A673 (cell line): ENCODE data around the gene MAGIX. TPM values are rescaled to one million over a fixed set of nuclear protein-coding genes. Genes with fewer than 3 reads are reported as not detected.
"Not testable (repeated sequence)": the region's sequence is repeated elsewhere in the genome, so short reads cannot be mapped to it uniquely, and the experiment has no call there.

ENCODE experiments used
- BruUV-seq: library from RNA; stranded (reverse); fragments of 400-500 nt; replicated peaks from 2 replicates; lab custom pipeline; 2021; lab: Mats Ljungman, UMichigan
- CTCF ChIA-PET: fragments of 300-600 bp; sonication (Branson Sonifier 250); formaldehyde crosslinking; loops from one replicate; lab custom pipeline; 2022; ENCODE audit warnings: antibody characterized with exemption; lab: Charles Lee
- POLR2A ChIA-PET: fragments of 300-600 bp; sonication (Branson Sonifier 250); formaldehyde crosslinking; loops from one replicate; lab custom pipeline; 2022; ENCODE audit warnings: antibody characterized with exemption; ENCODE audit not compliant: low non-redundant PET; lab: Charles Lee
- DNase-seq: peaks from one replicate; pipeline ENCODE4 v3.0.0-alpha.2; 2015; ENCODE audit warnings: low spot score
- H3K27ac ChIP-seq: fragments of 200-600 bp; sonication (generic); 2 replicates; pipeline ENCODE4 v1.5.1; 2016; ENCODE audit warnings: mixed run types, low read depth, mild to moderate bottlenecking, mixed read lengths, antibody characterized with exemption, low read length; ENCODE audit not compliant: poor library complexity, severe bottlenecking
- H3K27me3 ChIP-seq: fragments of 200-600 bp; sonication (generic); replicated peaks from 2 replicates; pipeline ENCODE4 v1.6.1; 2017; ENCODE audit warnings: mixed run types, low read depth, mild to moderate bottlenecking, mixed read lengths, antibody characterized with exemption, low read length; ENCODE audit not compliant: insufficient read depth, poor library complexity
- H3K36me3 ChIP-seq: fragments of 200-600 bp; sonication (generic); 2 replicates; pipeline ENCODE4 v1.6.1; 2016; ENCODE audit warnings: mixed run types, mild to moderate bottlenecking, mixed read lengths, antibody characterized with exemption, low read length; ENCODE audit not compliant: insufficient read depth, poor library complexity, severe bottlenecking
- H3K4me1 ChIP-seq: fragments of 200-600 bp; sonication (generic); 2 replicates; pipeline ENCODE4 v1.6.1; 2017; ENCODE audit warnings: mixed run types, mild to moderate bottlenecking, mixed read lengths, antibody characterized with exemption, low read length; ENCODE audit not compliant: insufficient read depth, poor library complexity, severe bottlenecking
- H3K4me3 ChIP-seq: fragments of 200-600 bp; sonication (generic); 2 replicates; pipeline ENCODE4 v1.5.1; 2016; ENCODE audit warnings: low read depth, mixed run types, mild to moderate bottlenecking, mixed read lengths, low read length; ENCODE audit not compliant: poor library complexity, severe bottlenecking
- H3K9me3 ChIP-seq: fragments of 200-600 bp; sonication (generic); 2 replicates; pipeline ENCODE4 v1.6.1; 2016; ENCODE audit warnings: mixed run types, low read depth, mild to moderate bottlenecking, mixed read lengths, antibody characterized with exemption, low read length; ENCODE audit not compliant: poor library complexity, severe bottlenecking
- EZH2 ChIP-seq: fragments of 200-600 bp; sonication (generic); IDR thresholded peaks from 2 replicates; pipeline ENCODE4 v1.6.1; 2017; ENCODE audit warnings: borderline replicate concordance, low read depth, mild to moderate bottlenecking, mixed read lengths, antibody characterized with exemption, low read length; ENCODE audit not compliant: poor library complexity, severe bottlenecking
- intact Hi-C: fragments of 100-400 bp; cut with micrococcal nuclease; formaldehyde crosslinking; loops from one replicate; pipeline ENCODE4 v1.10.0; 2022; ENCODE audit not compliant: unreplicated experiment
- total RNA-seq: library from RNA; stranded (reverse); gene quantifications from 2 replicates; pipeline ENCODE4 v1.2.3, GENCODE V29; 2021
- TF ChIP-seq, protein P1 (sequence below): fragments of 300-800, 200-600 bp; sonication (generic); conservative IDR thresholded peaks from 2 replicates; pipeline ENCODE4 v1.5.1; 2017; ENCODE audit warnings: low read depth, mild to moderate bottlenecking, antibody characterized with exemption, low read length, moderate library complexity, mixed read lengths

The MAGIX gene
- total RNA-seq, 1 experiment from 2014 or later: 1.1 TPM

DNA sequence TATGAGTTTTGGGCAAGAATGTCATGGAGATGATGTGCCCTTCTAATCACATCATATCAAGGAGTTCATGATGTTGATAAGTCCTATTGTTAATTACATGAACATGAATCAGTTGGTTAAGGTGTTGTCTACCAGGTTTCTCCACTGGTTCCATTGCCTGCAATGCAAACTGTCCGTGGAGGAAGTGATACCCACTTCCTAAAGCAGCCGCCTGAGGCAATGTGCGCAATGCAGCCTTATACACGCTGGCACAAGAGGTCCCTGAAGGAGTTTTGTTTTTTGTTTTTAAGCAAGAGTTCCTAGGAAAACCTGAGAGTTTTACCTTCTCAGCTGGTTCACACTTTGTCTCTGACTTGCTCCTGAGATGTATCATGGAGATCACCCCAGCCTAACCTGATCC is 33.1 kb upstream of the MAGIX start:
- Histone ChIP-seq H3K4me1 (no peaks in the 10 kb centered on the region), H3K4me3 (no peak overlapping the region), H3K27me3 (no peaks in the 10 kb centered on the region), H3K27ac (no peak overlapping the region), H3K36me3 (no peaks in the 10 kb centered on the region), H3K9me3 (no peaks in the 10 kb centered on the region)
- TF ChIP-seq, protein P1, sequence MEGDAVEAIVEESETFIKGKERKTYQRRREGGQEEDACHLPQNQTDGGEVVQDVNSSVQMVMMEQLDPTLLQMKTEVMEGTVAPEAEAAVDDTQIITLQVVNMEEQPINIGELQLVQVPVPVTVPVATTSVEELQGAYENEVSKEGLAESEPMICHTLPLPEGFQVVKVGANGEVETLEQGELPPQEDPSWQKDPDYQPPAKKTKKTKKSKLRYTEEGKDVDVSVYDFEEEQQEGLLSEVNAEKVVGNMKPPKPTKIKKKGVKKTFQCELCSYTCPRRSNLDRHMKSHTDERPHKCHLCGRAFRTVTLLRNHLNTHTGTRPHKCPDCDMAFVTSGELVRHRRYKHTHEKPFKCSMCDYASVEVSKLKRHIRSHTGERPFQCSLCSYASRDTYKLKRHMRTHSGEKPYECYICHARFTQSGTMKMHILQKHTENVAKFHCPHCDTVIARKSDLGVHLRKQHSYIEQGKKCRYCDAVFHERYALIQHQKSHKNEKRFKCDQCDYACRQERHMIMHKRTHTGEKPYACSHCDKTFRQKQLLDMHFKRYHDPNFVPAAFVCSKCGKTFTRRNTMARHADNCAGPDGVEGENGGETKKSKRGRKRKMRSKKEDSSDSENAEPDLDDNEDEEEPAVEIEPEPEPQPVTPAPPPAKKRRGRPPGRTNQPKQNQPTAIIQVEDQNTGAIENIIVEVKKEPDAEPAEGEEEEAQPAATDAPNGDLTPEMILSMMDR: no peak
- TF ChIP-seq EZH2: no peak
- ChIA-PET POLR2A (no interaction called here), CTCF (no interaction called here)
- intact Hi-C loops: no loop called here
- DNase-seq: no peak
- no TSS peak for BruUV-seq

DNA sequence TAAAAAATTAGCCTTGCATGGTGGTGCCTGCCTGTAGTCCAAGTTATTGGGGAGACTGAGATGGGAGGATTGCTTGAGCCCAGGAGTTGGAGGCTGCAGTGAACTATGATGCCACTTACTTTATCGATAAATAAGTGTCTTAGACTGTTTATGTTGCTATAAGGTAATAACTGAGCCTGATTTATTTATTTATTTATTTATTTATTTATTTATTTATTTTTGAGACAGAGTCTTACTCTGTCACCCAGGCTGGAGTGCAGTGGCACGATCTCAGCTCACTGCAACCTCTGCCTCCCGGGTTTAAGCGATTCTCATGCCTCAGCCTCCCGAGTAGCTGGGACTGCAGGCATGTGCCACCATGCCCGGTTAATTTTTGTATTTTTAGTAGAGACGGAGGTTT is 30.3 kb upstream of the MAGIX start:
- intact Hi-C loops, BruUV-seq, H3K9me3 ChIP-seq, H3K4me1 ChIP-seq, H3K4me3 ChIP-seq, H3K27me3 ChIP-seq, CTCF ChIA-PET, H3K27ac ChIP-seq, H3K36me3 ChIP-seq, POLR2A ChIA-PET, DNase-seq: not testable (repeated sequence)

DNA sequence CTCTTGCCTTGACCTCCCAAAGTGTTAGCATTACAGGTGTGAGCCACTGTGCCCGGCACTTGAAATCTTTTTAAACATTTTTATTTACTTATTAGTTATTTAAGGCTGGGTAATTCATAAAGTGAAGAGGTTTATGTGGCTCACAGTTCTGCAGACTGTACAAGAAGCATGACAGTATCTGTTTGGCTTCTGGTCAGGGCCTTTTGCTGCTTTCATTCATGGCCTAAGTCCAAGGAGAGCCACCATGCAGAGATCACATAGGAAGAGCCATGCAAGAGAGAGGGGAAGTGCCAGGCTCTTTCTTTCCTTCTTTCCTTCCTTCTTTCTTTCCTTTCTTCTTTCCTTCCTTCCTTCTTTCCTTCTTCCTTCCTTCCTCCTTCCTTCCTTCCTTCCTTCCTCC is 28.8 kb upstream of the MAGIX start:
- BruUV-seq: no TSS peak
- H3K4me1 ChIP-seq: no peaks in the 10 kb centered on the region
- H3K9me3 ChIP-seq: peaks cover under 1% of the 10 kb centered on the region
- no peak for DNase-seq
- CTCF ChIA-PET: no interaction called here
- no peaks in the 10 kb centered on the region for H3K27me3 ChIP-seq
- H3K27ac ChIP-seq: no peak overlapping the region
- H3K36me3 ChIP-seq: no peaks in the 10 kb centered on the region
- POLR2A ChIA-PET: no interaction called here
- no peak for TF ChIP-seq EZH2
- TF ChIP-seq, protein P1: no peak
- intact Hi-C loops: no loop called here
- no peak overlapping the region for H3K4me3 ChIP-seq

DNA sequence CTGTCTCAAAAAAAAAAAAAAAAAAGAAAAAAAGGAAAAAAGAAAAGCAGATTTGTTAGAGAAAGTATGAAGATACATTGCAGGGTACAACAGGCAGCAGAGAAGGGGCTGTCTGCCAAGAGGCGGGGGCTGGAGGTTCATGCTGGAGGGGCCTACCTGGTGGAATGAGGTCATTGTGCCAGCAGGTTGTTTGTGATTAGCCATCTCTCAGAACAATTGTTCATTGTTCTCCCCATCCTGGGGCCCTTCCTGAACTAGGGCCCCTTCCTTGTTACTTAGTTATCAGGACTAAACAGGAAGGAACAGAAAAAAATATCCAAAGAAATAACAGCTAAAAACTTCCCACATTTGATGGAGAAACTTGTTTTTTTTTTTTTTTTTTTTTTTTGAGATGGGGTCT is 25.1 kb upstream of the MAGIX start:
- CTCF ChIA-PET: no interaction called here
- Histone ChIP-seq H3K4me3 (no peak overlapping the region), H3K27me3 (no peaks in the 10 kb centered on the region), H3K27ac (no peak overlapping the region), H3K4me1 (no peaks in the 10 kb centered on the region), H3K36me3 (no peaks in the 10 kb centered on the region), H3K9me3 (peaks cover 17% of the 10 kb centered on the region)
- no TSS peak for BruUV-seq
- intact Hi-C loops: no loop called here
- DNase-seq: no peak
- POLR2A ChIA-PET: no interaction called here
- no peak for TF ChIP-seq EZH2
- TF ChIP-seq, protein P1: no peak
